ENCODE measurements around the gene SLC51A.

DNA sequence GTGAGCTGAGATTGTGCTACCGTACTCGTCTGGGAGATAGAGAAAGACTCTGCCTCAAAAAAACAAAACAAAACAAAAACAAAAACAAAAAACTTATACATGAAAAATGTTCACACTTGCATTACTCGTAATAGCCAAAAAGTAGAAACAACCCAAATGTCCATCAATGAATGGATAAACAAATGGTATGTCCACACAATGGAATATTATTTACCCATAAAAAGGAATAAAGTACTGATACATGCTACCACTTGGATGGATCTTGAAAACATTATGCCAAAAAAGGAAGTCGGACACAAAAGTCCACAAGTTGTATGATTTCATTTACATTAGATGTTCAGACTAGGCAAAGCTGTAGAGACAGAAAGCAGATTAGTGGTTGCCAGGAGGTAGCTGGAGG, 44.5 kb downstream of the SLC51A start:
- no peak for TF ChIP-seq POLR2AphosphoS5 (IDR thresholded peaks at IDR 0.05)
- no peak for TF ChIP-seq CTCF (IDR thresholded peaks at IDR 0.05)
